DMS53 treated with DMSO at 0.1 percent for 48 hours (cell line): ENCODE data around the gene HOXD4.
A peak's percentile ranks its signal among the peaks of the same experiment; 100 is the strongest.

Experiments used
- DNase-seq: peaks from one replicate; lab custom pipeline; 2025; ENCODE audit not compliant: unreplicated experiment; lab: John Stamatoyannopoulos, UW

The HOXD4 gene

GRCh38 chr2:176151442-176152287 lies at the start of gene HOXD4:
Gene HOXD4, plus strand, starts transcription at chr2:176151550. Its CDS starts 84 bp downstream, at chr2:176151634.
- no peak for DNase-seq

DNA sequence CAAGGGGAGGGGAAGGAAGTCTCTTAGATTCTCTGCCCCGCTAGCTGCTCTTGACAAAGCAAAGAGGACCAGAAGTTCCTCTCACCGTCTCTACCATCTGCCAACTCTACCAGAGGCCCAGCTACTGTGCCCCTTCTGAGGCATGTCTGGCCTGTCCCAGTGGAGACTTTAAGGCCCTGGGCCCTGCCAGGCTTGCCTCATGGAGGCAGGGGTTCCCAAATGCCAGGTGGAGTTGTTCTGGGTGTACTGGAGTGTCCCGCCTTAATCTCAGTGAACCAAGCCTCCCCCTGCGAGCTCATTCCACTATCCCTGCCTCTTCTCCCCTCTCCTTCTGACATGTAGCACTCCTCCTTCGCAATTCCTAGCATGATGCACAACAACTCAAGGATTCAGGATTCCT lies 49.5 kb upstream of the HOXD4 start:
- DNase-seq, result no peak

GRCh38 chr2:176102309-176102866 lies 49.0 kb upstream of the HOXD4 start:
- no peak for DNase-seq

DNA sequence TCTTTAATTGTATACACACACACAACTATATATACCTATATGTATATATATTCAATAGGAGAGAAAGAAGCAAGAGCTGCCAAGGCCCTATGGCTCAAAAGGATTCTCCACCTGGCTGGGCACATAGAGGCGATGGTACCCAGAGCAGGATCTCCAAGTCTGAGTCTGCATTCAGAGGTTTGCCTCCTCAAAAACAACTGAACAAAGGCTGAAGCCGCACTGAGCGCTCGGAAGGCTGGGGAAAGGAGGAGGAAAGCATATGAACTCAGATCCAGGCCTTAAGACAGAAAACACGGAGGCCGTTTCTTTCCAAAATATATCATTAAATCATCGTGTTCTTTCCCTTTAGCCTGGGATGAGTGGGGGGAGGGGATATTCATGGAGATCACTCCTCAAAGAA lies 48.2 kb upstream of the HOXD4 start:
- no peak for DNase-seq

DNA sequence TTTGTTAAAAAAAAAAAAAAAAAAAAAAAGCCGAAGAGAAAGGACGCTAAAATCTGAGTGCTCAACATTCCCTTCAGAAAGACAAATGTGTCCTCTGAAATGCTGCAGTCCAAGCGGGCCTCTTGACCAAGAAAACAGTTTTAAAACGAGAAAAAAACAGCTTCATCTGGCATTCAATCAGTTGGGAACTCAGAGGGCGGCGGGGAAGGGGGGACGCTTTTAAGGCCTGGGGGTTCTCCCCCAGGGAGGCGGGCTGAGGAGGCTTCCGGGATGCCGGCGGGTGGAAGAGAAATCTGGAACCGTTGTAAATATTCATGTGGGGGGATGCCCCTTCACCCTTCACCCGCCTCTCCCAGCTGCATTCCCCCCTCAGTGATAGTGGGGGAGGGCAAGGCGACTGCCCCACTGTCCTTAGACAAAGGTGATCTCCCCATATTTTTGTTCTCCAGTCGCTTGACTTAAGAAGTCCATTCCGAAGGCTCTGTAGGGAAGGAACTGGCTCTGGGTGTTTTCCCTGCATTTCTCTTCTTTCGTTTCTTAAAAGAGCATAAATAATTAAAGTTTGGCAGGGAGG lies 47.5 kb upstream of the HOXD4 start:
- DNase-seq, result no peak

GRCh38 chr2:176104316-176105077 lies 46.9 kb upstream of the HOXD4 start:
- no peak for DNase-seq

DNA sequence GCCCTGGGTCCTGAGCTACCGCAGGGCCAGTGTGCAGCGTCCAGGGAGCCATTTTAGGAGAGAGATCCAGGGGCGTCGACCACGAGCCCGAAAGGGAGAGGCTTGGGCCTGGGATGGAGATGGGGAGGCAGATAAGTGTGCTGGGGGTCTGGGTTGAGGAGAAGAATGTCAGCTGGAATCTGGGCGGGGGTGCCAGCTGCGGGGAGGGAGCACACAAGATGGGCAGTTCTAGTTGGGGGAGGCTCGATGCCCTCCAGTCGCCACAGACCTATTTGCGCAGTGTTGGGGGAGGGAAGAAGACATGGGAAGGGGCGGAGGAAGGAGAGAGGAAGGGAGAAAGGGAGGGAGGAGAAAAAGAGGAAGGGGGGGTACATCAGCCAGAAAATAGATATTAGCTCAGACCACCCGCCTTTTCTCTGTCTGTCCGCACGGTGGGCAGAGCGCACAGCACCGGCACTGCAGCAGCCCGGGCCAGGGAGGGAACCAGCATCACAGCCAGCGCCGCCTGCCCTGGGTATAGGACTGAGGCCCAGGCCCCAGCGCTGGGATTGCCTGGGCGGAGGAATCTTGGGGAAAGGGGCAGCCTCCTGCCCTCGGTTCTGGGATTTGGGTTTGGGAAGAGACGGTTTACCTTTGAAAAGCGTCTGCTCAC lies 46.1 kb upstream of the HOXD4 start:
- DNase-seq, result no peak

DNA sequence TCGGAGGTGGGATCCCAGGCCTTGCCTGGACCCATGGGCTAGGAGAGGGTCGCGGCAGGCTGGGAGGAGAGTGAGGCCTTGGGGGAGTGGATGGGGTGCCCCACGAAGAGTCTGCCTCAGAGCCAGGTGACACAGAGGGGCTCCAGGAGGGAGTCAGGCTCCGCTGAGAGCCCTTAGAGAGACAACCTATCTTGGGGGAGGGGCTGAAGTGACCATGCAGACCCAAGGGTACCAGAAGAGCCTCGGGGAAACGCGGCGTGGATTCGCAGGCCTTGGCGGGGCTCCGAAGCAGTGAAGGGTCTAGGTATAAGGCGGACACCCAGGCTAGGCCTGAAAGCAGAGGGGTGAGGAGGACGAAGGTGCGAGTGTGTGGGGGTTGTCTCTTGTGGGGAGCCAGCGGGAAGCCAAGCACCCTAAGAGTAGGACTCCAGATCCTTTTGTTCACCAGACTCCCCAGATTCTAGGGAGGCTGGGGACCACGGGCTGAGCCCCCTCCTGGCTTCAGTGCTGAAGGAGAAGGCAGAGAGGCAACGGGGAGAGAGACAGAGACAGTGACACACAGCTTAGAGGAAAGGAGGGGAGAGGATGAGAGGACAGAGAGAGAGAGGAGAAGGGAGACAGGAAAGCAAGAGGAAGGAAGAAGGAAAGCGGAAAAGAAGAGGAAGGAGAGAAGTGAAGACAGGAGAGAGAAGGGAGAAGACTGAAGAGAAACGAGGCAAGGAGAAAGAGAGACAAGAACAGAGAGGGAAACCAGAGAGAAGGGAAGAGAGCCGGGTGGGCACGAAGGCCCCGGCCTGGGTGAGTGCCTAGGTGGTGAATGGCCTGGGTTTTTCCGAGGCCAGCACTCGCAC lies 45.4 kb upstream of the HOXD4 start:
- no peak for DNase-seq

- peak; percentile 65 for DNase-seq
Observed at GRCh38 chr2:176106581-176107539, 44.5 kb upstream of the HOXD4 start, which contains the start of gene HOXD11. Gene HOXD11, plus strand, starts transcription at chr2:176107280. Its CDS starts 76 bp downstream, at chr2:176107356.

DNA sequence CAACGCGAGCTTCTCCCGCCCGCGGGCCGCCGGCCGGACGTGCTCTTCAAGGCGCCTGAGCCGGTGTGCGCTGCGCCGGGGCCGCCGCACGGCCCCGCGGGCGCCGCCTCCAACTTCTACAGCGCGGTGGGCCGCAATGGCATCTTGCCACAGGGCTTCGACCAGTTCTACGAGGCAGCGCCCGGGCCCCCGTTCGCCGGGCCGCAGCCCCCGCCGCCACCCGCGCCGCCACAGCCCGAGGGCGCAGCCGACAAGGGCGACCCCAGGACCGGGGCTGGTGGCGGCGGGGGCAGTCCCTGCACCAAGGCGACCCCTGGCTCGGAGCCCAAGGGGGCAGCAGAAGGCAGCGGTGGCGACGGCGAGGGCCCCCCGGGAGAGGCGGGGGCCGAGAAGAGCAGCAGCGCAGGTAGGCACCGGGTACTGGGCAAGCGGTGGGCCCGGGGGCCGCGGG lies 43.6 kb upstream of the HOXD4 start:
- DNase-seq, result no peak

DNA sequence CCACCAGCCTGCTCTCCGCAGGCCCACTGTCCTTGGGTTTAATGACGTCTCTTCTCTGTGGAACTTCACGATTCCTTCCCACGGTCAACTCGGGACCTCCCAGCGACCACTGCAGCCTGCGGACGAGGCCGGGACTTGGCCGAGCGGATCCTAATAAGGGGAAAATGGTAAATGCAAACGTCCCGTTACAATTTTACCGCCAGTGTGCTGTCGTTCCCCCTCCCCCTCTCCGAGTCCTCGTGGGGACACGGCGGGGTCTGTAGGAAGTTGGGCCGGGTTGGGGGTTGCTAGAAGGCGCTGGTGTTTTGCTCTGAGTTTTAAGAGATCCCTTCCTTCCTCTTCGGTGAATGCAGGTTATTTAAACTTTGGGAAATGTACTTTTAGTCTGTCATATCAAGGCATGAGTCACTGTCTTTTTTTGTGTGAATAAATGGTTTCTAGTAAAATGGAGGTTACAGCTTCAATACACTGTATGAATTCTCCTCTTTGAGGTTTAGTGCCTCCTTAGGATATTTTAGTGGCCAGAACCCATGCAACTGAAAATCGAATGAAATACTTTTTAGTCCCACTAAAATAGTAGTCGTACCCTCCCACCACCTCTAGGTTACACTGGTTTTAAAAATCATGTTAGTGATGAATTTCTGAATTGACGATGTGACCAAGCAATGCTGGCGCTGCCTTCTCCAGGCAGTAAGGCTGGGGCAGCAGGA lies 42.0 kb upstream of the HOXD4 start:
- DNase-seq, result no peak

- DNase-seq, result no peak
Observed at GRCh38 chr2:176109946-176110345, 41.4 kb upstream of the HOXD4 start.

DNA sequence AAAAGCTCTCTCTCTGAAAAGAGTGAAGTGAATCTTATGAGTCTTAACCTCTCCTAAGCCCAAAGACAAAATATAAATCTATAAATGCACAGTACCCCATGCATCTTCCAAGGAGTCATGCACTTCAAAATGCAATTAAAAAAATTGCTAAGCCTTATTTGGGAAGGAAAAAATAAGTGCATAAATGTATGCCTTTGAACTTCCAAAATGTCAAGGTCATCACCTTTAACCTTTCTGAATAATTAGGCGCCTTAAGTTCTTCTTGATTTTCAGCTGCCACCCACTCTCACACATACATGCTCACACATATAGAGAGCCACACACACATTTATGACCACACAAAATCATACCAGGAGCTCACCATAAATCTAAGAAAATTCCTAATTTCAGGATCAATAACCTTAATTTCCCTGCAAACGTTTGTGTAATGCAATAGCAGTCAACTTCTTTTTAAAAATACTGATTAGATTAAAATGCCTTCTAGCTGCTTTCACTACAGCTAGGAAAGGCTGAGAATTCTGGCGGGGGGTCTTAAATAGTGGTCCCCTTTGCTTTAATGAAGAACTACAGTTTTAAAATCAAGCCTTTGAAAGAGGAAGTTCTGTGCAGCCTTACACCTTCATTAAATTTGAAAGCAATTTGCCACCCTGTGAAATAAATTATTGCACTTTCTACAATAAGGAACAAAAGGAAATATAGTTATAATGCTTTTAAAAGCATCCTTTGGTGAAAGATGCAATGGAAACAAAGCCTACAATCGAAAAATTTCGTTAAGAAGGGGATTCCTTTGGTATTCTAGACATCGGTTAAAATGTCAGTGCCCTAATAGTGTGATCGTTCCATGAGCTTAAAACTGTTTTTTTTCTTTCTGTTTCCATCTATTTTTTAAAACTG lies 40.7 kb upstream of the HOXD4 start:
- no peak for DNase-seq

- peak; percentile 80 for DNase-seq
Observed at GRCh38 chr2:176111309-176111663, 40.1 kb upstream of the HOXD4 start.

DNA sequence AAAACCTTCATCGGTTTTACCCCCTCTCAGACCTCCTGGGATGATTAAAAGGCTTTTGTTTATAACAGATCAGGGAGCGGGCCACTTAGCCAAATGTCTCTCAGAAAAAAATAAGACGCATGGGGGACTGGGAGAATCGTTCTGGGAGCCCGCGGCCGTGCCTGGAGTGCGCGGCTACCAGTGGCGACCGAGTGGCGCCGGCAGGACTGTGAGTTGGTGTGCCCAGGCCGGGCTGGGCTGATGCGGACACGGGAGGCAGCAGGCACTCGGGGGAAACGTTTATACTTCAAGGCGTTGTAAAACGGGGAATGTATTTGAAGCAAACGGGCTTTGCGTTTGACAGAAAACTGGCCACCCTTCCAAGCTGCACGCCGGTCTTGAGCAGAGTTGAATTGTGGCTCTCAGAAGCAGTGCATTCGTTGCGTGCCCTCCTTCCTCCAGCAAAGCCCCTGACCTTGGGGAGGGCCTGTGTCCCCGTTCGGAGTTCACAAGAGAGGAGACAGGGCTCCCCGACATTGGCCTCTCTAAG lies 39.4 kb upstream of the HOXD4 start:
- no peak for DNase-seq

GRCh38 chr2:176112375-176113302 lies 38.7 kb upstream of the HOXD4 start:
- no peak for DNase-seq
